HuH-7.5 (cell line): Measurements from ENCODE around the gene ITIH1.
"Not testable (repeated sequence)": the region's sequence is repeated elsewhere in the genome, so short reads cannot be mapped to it uniquely, and the experiment has no call there.

Experiments used
- DNase-seq: peaks from one replicate; pipeline ENCODE4 v3.0.0; 2011; ENCODE audit warnings: low spot score

ITIH1 gene

GRCh38 chr3:52774066-52774713 is 3.2 kb upstream of the ITIH1 start:
- DNase-seq = no peak

GRCh38 chr3:52774901-52775864 is 2.2 kb upstream of the ITIH1 start:
- DNase-seq = no peak

GRCh38 chr3:52775877-52776276 is 1.5 kb upstream of the ITIH1 start:
- DNase-seq = no peak

GRCh38 chr3:52776486-52776885 is 913 bp upstream of the ITIH1 start:
- not testable (repeated sequence) for DNase-seq

DNA sequence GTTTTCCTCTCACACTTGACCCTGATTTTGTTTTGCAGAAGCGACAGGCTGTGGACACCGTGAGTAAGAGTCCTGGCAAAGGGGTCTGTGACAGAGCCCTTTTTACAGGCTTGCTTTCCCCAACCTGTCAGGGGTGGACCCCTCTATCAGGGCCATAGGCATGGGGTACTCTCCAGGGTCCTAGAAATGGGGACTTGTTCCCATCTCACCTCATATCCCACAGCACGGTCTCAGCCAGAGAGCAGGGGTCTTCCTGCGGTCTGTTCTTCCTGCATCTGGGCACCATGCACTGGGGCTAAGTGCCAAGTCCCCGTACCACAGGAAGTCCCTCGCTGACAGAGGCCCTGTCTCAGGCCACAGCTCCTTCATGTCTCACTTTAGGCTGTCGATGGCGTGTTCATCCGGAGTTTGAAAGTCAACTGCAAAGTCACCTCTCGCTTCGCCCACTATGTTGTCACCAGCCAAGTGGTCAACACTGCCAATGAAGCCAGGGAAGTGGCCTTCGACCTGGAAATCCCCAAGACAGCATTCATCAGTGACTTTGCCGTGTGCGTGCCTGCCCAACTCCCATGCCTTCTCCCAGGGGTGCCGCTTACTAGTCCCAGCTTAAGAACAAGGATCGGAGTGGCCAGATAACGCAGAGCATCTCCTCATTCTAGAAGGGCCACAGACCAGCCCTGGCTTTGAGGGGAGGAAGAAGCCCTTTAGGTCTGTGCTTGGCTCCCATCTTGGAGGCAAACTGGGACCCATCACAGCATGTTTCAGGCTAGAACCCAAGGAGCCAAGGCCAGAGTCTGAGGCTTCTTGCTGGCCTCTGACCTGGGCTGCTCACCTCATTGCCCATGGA is 783 bp downstream of the ITIH1 start:
- no peak for DNase-seq

GRCh38 chr3:52779011-52779836 is 1.8 kb downstream of the ITIH1 start:
- no peak for DNase-seq

DNA sequence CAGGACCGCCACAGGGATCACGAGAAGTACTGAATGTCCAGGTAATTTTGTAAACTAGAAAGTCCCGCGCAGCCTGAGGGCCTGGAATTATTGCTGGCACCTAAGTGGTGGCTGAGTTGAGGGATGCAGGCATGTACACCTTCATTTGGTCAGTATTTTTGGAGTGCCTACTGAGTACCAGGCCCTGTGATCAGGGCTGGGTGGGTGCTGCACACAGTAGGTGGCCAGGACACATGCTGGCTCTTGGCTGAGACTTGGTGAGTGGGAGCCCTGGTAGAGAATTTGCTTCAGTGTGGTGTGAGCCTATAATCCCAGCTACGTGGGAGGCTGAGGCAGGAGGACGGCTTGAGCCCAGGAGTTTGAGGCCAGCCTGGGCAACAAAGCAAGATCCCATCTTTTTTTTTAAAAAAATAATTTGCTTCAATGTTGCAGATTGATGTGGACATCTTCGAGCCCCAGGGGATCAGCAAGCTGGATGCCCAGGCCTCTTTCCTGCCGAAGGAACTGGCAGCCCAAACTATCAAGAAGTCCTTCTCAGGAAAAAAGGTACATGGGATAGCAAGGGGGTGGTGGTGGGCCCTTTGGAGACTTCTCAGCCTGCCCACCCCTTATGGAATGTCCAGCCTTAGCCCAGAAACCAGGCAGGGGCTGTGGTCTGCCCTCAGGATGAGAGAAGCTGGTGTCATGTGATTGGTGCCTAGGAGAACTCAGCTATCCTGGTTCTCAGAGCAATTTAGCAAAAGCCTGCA is 2.6 kb downstream of the ITIH1 start:
- no peak for DNase-seq

DNA sequence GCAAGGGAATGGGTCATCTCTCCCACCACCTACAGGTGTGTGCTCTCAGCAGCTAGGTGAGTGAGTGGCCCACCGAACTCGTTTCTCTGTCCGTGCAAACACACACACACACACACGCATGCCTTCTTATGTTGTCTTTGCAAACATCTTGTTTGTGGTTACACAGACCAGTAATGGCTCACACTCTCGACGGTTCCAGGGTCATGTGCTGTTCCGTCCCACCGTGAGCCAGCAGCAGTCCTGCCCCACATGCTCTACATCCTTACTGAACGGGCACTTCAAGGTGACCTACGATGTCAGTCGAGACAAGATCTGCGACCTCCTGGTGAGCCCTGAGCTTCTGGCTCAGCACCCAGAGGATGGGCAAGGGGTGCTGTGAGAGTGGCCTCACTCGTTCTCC is 4.3 kb downstream of the ITIH1 start:
- DNase-seq = no peak

- DNase-seq = no peak
Observed at GRCh38 chr3:52782412-52783210, 5.2 kb downstream of the ITIH1 start.

- no peak for DNase-seq
Observed at GRCh38 chr3:52783211-52783555, 5.8 kb downstream of the ITIH1 start.

- DNase-seq = no peak
Observed at GRCh38 chr3:52784021-52784621, 6.7 kb downstream of the ITIH1 start.

- DNase-seq = no peak
Observed at GRCh38 chr3:52784931-52785590, 7.7 kb downstream of the ITIH1 start.

DNA sequence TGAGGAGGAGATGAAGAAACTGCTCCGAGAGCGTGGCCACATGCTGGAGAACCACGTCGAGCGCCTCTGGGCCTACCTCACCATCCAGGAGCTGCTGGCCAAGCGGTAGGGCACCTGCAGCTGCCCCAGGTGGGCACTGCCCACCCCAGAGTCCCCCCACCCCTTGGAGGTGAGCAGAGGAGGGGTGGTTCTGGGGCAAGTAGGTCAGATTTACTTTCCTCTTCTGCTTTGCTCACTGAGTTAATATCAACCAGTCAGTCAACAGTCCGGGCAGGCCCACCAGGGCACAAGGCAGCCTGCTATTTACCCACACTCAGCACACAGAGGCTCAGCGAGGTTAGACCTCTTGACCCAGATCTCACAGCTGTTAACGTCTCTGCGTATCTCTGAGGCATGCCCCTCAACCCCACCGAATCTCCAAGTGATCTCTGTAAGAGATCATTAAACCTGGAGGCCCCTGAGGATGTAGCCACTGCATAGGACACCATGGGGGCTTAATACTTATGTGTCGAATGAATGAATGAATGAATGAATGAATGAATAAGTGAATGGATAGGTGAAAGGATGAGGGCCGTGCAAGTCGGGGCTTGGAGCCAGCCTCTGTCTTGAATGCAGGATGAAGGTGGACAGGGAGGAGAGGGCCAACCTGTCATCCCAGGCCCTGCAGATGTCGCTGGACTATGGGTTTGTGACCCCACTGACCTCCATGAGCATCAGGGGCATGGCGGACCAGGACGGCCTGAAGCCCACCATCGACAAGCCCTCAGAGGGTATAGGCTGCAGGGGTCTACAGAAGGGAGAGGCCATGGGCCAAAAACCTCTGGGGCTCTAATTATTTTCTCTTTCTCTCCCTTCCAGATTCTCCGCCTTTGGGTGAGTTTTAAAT is 9.2 kb downstream of the ITIH1 start:
- DNase-seq = no peak

DNA sequence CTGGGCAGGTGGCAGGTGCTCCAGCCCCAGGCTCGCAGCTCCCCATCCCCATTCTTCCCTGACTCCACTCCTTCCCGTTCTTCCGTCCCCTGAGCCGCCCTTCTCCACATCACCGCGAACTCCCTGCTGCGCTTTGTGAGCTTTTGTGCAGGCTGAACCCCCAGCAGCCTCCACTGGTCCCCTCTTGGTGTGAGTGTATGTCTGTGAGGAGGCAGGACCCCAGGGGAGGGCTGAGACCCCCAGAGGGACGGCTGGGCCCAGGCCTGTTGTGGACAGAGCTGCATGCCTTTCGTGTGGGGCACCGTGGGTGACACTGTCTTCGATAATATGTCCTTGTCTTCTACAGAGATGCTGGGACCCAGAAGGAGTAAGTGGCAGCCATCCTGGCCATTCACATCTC is 9.8 kb downstream of the ITIH1 start:
- DNase-seq = no peak

GRCh38 chr3:52787672-52788625 is 10.6 kb downstream of the ITIH1 start:
- no peak for DNase-seq

- DNase-seq = no peak
Observed at GRCh38 chr3:52788890-52789745, 11.7 kb downstream of the ITIH1 start.
